Measurements from ENCODE around the gene GOLGA8B.
"Not testable (repeated sequence)": the region's sequence is repeated elsewhere in the genome, so short reads cannot be mapped to it uniquely, and the experiment has no call there.

- not testable (repeated sequence) for TF ChIP-seq JUND (IDR thresholded peaks at IDR 0.05); RAD21 (IDR thresholded peaks at IDR 0.05); SP1 (IDR thresholded peaks at IDR 0.05); YY1 (IDR thresholded peaks at IDR 0.05); ZBTB33 (IDR thresholded peaks at IDR 0.05); TAF1 (conservative IDR thresholded peaks at IDR 0.05); MAX (IDR thresholded peaks at IDR 0.05); HNF4G (IDR thresholded peaks at IDR 0.05)
- TF ChIP-seq, protein P1, sequence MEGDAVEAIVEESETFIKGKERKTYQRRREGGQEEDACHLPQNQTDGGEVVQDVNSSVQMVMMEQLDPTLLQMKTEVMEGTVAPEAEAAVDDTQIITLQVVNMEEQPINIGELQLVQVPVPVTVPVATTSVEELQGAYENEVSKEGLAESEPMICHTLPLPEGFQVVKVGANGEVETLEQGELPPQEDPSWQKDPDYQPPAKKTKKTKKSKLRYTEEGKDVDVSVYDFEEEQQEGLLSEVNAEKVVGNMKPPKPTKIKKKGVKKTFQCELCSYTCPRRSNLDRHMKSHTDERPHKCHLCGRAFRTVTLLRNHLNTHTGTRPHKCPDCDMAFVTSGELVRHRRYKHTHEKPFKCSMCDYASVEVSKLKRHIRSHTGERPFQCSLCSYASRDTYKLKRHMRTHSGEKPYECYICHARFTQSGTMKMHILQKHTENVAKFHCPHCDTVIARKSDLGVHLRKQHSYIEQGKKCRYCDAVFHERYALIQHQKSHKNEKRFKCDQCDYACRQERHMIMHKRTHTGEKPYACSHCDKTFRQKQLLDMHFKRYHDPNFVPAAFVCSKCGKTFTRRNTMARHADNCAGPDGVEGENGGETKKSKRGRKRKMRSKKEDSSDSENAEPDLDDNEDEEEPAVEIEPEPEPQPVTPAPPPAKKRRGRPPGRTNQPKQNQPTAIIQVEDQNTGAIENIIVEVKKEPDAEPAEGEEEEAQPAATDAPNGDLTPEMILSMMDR (IDR thresholded peaks at IDR 0.05; ENCODE audit: low read depth, low read length, missing input control), result not testable (repeated sequence)
- TF ChIP-seq, protein P2, sequence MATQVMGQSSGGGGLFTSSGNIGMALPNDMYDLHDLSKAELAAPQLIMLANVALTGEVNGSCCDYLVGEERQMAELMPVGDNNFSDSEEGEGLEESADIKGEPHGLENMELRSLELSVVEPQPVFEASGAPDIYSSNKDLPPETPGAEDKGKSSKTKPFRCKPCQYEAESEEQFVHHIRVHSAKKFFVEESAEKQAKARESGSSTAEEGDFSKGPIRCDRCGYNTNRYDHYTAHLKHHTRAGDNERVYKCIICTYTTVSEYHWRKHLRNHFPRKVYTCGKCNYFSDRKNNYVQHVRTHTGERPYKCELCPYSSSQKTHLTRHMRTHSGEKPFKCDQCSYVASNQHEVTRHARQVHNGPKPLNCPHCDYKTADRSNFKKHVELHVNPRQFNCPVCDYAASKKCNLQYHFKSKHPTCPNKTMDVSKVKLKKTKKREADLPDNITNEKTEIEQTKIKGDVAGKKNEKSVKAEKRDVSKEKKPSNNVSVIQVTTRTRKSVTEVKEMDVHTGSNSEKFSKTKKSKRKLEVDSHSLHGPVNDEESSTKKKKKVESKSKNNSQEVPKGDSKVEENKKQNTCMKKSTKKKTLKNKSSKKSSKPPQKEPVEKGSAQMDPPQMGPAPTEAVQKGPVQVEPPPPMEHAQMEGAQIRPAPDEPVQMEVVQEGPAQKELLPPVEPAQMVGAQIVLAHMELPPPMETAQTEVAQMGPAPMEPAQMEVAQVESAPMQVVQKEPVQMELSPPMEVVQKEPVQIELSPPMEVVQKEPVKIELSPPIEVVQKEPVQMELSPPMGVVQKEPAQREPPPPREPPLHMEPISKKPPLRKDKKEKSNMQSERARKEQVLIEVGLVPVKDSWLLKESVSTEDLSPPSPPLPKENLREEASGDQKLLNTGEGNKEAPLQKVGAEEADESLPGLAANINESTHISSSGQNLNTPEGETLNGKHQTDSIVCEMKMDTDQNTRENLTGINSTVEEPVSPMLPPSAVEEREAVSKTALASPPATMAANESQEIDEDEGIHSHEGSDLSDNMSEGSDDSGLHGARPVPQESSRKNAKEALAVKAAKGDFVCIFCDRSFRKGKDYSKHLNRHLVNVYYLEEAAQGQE (IDR thresholded peaks at IDR 0.05), result not testable (repeated sequence)
Measured at GRCh38 chr15:34569670-34570396, 13.6 kb downstream of the GOLGA8B start.

Data from liver (tissue), 3 donors.